GM12864 (cell line): Measurements from ENCODE around the gene DENND4C.

ENCODE experiments used
- DNase-seq: peaks from one replicate; pipeline ENCODE4 v3.0.0-alpha.2; 2011; ENCODE audit warnings: low read depth
- H3K4me3 ChIP-seq: 2 replicates; pipeline ENCODE4 v1.5.1; 2011; ENCODE audit warnings: mild to moderate bottlenecking, low read depth, low read length, control low read depth
- TF ChIP-seq, protein P1 (sequence below): IDR thresholded peaks from 2 replicates; pipeline ENCODE4 v1.5.1; 2011; ENCODE audit warnings: low read depth, mild to moderate bottlenecking, moderate library complexity, low read length, control low read depth, inconsistent platforms; ENCODE audit errors: missing control alignments

DENND4C gene

DNA sequence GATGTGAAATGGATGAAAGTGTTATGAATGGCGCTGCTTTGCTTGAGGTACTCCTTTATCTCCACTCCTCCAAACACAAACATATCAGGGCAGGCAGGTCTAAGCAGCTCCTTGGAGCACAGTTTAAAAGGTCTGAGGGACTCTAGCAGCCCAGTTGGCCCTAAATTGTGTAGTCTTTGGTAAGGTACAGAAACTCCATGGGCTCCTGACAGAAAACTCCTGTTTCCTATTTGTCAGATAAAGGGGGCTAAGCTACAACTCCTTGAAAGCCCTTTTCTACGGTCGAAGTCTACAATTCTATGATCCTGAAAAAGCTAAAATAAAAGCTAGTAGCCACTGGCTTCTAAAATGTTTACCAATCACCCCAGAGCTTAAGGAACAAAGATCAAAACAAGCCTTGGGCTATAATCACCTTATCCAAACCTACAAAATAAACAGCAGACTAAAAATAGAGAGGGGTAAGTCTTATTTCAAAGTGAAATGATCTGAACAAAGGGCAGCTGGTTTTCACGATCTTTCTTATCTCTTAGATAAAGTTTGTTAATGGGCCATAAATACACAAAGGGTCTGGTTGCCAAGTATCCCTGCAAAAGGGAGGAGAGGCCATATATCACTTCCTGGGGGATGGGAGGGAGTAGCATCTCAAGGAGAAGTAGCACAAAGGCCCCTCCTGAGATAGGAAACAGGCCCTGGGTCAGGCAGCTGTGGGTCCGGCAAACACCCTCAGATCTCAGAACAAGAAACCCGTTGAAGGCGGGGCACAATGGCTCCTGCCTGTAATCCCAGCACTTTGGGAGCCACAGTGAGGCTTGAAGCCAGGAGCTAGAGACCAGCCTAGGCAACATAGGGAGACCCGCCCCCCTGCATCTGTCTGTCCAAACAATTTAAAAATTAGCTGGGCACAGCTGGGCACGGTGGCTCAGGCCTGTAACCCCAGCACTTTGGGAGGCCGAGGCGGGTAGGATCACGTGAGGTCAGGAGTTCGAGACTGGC lies 28.3 kb upstream of the DENND4C start:
- TF ChIP-seq, protein P1, sequence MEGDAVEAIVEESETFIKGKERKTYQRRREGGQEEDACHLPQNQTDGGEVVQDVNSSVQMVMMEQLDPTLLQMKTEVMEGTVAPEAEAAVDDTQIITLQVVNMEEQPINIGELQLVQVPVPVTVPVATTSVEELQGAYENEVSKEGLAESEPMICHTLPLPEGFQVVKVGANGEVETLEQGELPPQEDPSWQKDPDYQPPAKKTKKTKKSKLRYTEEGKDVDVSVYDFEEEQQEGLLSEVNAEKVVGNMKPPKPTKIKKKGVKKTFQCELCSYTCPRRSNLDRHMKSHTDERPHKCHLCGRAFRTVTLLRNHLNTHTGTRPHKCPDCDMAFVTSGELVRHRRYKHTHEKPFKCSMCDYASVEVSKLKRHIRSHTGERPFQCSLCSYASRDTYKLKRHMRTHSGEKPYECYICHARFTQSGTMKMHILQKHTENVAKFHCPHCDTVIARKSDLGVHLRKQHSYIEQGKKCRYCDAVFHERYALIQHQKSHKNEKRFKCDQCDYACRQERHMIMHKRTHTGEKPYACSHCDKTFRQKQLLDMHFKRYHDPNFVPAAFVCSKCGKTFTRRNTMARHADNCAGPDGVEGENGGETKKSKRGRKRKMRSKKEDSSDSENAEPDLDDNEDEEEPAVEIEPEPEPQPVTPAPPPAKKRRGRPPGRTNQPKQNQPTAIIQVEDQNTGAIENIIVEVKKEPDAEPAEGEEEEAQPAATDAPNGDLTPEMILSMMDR, result no peak
- no peak overlapping the region for H3K4me3 ChIP-seq
- no peak for DNase-seq

DNA sequence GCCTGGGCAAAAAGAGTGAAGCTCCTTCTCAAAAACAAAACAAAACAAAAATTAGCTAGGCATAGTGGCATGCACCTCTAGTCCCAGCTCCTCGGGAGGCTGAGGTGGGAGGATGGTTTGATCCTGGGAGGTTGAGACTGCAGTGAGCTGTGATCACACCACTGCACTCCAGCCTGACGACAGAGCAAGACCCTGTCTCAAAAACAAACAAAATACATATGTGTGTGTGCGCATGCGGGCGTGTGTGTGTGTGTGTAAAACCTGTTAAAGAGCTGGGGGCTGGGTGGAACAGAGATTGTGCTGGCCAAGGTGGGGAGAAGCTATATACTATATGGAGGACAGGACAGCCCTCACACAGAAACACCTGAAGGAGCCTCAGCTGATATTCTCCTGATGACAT lies 27.4 kb upstream of the DENND4C start:
- TF ChIP-seq, protein P1, result no peak
- H3K4me3 ChIP-seq, result no peak overlapping the region
- DNase-seq, result no peak

DNA sequence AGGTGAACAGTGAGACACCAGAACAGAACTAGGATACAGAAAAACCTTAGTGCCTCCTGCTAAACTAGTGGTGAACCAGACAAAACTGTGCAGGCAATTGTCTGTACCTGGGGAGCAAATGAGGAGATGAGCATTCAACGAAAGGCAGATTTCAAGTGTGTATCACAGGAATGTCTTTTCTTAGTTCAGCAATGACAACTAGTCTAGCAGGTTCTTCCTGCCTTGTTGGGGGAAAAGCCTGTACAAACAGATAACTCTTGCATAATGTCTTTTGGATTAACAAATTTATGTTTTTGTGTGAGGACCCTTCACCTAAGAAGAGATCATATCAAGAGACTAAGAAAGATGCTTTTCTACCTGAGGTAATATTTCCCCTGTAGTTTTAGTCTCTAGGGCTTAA lies 21.8 kb upstream of the DENND4C start:
- TF ChIP-seq, protein P1, result no peak
- no peak overlapping the region for H3K4me3 ChIP-seq
- no peak for DNase-seq

- no peak overlapping the region for H3K4me3 ChIP-seq
- DNase-seq, result no peak
- TF ChIP-seq, protein P1, result no peak
These were observed 21.3 kb upstream of the DENND4C start for GRCh38 chr9:19209188-19209587.

DNA sequence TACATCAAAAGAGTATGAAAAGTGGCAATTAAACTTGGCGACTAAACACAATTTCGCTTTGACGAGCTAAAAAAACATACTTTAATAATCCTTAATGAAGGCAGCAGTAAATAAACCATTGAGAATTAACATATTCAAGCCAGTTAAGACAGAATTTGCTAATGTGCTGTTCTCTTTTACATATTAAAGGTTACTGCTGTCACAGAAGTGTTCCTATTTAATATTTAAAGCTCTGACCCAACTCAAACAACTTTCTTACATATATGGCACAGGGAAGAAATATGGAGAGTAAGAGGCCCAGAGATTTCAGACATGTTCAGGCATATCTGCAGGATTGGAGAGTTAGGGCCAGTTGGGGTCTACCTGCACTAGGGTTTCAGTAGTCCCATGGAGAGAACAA lies 16.7 kb upstream of the DENND4C start:
- TF ChIP-seq, protein P1, result no peak
- H3K4me3 ChIP-seq, result no peak overlapping the region
- no peak for DNase-seq

- TF ChIP-seq, protein P1, result no peak
- H3K4me3 ChIP-seq, result no peak overlapping the region
- no peak for DNase-seq
These were observed 14.0 kb upstream of the DENND4C start for GRCh38 chr9:19216466-19216865.

DNA sequence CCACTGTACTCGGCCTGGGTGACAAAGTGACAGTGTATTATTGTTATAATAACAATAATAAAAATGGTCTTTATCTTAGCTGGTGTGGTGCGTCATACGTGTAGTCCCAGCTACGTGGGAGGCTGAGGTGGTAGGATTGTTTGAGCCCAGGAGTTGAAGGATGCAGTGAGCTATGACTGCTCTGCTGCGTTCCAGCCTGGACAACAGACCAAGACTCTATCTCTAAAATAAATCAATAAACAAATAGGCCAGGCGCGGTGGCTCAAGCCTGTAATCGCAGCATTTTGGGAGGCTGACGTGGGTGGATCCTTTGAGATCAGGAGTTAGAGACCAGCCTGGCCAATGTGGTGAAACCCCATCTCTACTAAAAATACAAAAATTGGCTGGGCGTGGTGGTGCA lies 9.2 kb upstream of the DENND4C start:
- TF ChIP-seq, protein P1, result no peak
- H3K4me3 ChIP-seq, result no peak overlapping the region
- no peak for DNase-seq
